ENCODE data around the gene LYRM1. TPM values are rescaled to one million over a fixed set of nuclear protein-coding genes. Genes with fewer than 3 reads are reported as not detected.
A peak's percentile ranks its signal among the peaks of the same experiment; 100 is the strongest.

LYRM1 gene
- total and polyA plus RNA-seq, 2 experiments from 2014 or later: 18.7 to 24.8 TPM

DNA sequence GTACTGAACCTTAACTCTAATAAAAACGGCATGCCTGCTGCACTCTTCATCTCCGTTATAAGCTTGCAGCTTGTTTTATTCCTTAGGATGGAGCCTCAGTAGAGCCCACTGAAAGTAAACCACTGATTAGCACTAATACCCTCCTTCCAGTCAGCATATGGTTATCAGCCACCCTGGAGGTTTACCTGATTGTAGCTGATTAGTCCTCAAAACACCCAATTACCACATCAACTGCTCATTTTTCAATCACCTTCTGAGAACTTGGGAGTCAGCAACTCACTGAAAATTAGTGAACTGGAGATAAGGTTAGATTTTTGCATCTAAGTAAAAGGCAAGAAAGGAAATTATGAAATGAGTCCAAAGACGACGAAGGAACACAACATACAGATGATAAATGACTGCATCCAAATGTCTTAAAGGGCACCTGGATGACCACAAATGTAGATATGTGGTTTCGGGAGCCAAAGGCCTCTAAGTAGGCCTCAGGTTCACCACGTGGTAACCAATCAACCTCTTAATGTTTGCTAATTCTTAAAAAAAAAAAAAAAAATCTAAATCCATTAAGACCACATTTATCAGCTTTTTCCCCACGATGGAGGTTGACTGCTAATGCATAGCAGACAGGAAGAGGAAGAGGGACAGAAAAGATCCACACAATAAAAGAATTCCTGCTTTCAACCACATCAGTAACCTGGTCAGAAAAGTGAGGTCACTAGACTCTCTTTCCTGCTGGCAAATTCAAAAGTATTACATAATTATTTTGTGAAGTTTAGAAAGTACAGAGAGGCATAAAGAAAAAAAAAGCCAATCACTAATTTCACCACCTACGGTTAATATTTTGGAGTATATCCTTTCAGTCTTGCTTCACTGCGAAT is 28.4 kb upstream of the LYRM1 start:
- TF ChIP-seq JUNB (IDR thresholded peaks at IDR 0.05; ENCODE audit: unreplicated experiment) (no peak), EZH2 (IDR thresholded peaks at IDR 0.05; ENCODE audit: low read depth, unreplicated experiment) (no peak), ZNF114 (CRISPR knock-in tag; IDR thresholded peaks at IDR 0.05) (no peak), EZH2phosphoT487 (IDR thresholded peaks at IDR 0.05; ENCODE audit: unreplicated experiment) (no peak), ZNF331 (CRISPR knock-in tag; IDR thresholded peaks at IDR 0.05; ENCODE audit: low read depth) (no peak), STAT1 (IDR thresholded peaks at IDR 0.05; ENCODE audit: unreplicated experiment) (no peak), CREB1 (CRISPR knock-in tag; IDR thresholded peaks at IDR 0.05; ENCODE audit: low read depth) (no peak), POLR2AphosphoS5 (IDR thresholded peaks at IDR 0.05; ENCODE audit: low read depth) (no peak), NANOG (IDR thresholded peaks at IDR 0.05; ENCODE audit: borderline replicate concordance) (no peak)
- TF ChIP-seq, protein P1, sequence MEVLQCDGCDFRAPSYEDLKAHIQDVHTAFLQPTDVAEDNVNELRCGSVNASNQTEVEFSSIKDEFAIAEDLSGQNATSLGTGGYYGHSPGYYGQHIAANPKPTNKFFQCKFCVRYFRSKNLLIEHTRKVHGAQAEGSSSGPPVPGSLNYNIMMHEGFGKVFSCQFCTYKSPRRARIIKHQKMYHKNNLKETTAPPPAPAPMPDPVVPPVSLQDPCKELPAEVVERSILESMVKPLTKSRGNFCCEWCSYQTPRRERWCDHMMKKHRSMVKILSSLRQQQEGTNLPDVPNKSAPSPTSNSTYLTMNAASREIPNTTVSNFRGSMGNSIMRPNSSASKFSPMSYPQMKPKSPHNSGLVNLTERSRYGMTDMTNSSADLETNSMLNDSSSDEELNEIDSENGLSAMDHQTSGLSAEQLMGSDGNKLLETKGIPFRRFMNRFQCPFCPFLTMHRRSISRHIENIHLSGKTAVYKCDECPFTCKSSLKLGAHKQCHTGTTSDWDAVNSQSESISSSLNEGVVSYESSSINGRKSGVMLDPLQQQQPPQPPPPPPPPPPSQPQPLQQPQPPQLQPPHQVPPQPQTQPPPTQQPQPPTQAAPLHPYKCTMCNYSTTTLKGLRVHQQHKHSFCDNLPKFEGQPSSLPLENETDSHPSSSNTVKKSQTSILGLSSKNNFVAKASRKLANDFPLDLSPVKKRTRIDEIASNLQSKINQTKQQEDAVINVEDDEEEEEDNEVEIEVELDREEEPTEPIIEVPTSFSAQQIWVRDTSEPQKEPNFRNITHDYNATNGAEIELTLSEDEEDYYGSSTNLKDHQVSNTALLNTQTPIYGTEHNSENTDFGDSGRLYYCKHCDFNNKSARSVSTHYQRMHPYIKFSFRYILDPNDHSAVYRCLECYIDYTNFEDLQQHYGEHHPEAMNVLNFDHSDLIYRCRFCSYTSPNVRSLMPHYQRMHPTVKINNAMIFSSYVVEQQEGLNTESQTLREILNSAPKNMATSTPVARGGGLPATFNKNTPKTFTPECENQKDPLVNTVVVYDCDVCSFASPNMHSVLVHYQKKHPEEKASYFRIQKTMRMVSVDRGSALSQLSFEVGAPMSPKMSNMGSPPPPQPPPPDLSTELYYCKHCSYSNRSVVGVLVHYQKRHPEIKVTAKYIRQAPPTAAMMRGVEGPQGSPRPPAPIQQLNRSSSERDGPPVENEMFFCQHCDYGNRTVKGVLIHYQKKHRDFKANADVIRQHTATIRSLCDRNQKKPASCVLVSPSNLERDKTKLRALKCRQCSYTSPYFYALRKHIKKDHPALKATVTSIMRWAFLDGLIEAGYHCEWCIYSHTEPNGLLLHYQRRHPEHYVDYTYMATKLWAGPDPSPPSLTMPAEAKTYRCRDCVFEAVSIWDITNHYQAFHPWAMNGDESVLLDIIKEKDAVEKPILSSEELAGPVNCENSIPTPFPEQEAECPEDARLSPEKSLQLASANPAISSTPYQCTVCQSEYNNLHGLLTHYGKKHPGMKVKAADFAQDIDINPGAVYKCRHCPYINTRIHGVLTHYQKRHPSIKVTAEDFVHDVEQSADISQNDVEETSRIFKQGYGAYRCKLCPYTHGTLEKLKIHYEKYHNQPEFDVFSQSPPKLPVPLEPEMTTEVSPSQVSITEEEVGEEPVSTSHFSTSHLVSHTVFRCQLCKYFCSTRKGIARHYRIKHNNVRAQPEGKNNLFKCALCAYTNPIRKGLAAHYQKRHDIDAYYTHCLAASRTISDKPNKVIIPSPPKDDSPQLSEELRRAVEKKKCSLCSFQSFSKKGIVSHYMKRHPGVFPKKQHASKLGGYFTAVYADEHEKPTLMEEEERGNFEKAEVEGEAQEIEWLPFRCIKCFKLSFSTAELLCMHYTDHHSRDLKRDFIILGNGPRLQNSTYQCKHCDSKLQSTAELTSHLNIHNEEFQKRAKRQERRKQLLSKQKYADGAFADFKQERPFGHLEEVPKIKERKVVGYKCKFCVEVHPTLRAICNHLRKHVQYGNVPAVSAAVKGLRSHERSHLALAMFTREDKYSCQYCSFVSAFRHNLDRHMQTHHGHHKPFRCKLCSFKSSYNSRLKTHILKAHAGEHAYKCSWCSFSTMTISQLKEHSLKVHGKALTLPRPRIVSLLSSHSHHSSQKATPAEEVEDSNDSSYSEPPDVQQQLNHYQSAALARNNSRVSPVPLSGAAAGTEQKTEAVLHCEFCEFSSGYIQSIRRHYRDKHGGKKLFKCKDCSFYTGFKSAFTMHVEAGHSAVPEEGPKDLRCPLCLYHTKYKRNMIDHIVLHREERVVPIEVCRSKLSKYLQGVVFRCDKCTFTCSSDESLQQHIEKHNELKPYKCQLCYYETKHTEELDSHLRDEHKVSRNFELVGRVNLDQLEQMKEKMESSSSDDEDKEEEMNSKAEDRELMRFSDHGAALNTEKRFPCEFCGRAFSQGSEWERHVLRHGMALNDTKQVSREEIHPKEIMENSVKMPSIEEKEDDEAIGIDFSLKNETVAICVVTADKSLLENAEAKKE (CRISPR knock-in tag; IDR thresholded peaks at IDR 0.05): no peak
- TF ChIP-seq, protein P2, sequence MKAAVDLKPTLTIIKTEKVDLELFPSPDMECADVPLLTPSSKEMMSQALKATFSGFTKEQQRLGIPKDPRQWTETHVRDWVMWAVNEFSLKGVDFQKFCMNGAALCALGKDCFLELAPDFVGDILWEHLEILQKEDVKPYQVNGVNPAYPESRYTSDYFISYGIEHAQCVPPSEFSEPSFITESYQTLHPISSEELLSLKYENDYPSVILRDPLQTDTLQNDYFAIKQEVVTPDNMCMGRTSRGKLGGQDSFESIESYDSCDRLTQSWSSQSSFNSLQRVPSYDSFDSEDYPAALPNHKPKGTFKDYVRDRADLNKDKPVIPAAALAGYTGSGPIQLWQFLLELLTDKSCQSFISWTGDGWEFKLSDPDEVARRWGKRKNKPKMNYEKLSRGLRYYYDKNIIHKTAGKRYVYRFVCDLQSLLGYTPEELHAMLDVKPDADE (IDR thresholded peaks at IDR 0.05): no peak
- TF ChIP-seq, protein P3, sequence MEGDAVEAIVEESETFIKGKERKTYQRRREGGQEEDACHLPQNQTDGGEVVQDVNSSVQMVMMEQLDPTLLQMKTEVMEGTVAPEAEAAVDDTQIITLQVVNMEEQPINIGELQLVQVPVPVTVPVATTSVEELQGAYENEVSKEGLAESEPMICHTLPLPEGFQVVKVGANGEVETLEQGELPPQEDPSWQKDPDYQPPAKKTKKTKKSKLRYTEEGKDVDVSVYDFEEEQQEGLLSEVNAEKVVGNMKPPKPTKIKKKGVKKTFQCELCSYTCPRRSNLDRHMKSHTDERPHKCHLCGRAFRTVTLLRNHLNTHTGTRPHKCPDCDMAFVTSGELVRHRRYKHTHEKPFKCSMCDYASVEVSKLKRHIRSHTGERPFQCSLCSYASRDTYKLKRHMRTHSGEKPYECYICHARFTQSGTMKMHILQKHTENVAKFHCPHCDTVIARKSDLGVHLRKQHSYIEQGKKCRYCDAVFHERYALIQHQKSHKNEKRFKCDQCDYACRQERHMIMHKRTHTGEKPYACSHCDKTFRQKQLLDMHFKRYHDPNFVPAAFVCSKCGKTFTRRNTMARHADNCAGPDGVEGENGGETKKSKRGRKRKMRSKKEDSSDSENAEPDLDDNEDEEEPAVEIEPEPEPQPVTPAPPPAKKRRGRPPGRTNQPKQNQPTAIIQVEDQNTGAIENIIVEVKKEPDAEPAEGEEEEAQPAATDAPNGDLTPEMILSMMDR (conservative IDR thresholded peaks at IDR 0.05; ENCODE audit: low read depth in 2 of 2): no peak
- TF ChIP-seq, protein P4, sequence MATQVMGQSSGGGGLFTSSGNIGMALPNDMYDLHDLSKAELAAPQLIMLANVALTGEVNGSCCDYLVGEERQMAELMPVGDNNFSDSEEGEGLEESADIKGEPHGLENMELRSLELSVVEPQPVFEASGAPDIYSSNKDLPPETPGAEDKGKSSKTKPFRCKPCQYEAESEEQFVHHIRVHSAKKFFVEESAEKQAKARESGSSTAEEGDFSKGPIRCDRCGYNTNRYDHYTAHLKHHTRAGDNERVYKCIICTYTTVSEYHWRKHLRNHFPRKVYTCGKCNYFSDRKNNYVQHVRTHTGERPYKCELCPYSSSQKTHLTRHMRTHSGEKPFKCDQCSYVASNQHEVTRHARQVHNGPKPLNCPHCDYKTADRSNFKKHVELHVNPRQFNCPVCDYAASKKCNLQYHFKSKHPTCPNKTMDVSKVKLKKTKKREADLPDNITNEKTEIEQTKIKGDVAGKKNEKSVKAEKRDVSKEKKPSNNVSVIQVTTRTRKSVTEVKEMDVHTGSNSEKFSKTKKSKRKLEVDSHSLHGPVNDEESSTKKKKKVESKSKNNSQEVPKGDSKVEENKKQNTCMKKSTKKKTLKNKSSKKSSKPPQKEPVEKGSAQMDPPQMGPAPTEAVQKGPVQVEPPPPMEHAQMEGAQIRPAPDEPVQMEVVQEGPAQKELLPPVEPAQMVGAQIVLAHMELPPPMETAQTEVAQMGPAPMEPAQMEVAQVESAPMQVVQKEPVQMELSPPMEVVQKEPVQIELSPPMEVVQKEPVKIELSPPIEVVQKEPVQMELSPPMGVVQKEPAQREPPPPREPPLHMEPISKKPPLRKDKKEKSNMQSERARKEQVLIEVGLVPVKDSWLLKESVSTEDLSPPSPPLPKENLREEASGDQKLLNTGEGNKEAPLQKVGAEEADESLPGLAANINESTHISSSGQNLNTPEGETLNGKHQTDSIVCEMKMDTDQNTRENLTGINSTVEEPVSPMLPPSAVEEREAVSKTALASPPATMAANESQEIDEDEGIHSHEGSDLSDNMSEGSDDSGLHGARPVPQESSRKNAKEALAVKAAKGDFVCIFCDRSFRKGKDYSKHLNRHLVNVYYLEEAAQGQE (IDR thresholded peaks at IDR 0.05; ENCODE audit: unreplicated experiment): no peak
- no peak overlapping the region for H3K4me3 Mint-ChIP-seq
- Histone ChIP-seq H3K27me3 (ENCODE audit: insufficient read depth) (no peaks in the 10 kb centered on the region), H3K4me3 (no peak overlapping the region), H4K20me1 (replicated peaks; ENCODE audit: insufficient read depth) (peaks cover 18% of the 10 kb centered on the region), H3K27ac (ENCODE audit: low read depth) (peak overlapping the region; percentile 57), H3K9me2 (ENCODE audit: insufficient read depth) (no peaks in the 10 kb centered on the region; the same call in 1 of the 2 replicates), H3K36me3 (ENCODE audit: insufficient read depth) (no peaks in the 10 kb centered on the region), H3K79me2 (replicated peaks; ENCODE audit: insufficient read depth) (peaks cover 94% of the 10 kb centered on the region), H2AFZ (no peak overlapping the region), H3F3A (replicated peaks; ENCODE audit: low read depth) (no peaks in the 10 kb centered on the region), H3K4me2 (no peak overlapping the region), H3K4me1 (ENCODE audit: insufficient read depth) (peaks cover 10% of the 10 kb centered on the region; the same call in 1 of the 2 replicates)
- peaks cover 4% of the 10 kb centered on the region; the same call in 1 of the 3 replicates for H3K36me3 Mint-ChIP-seq (ENCODE audit: low read depth)
- DNase-seq (ENCODE audit: low spot score): no peak
- no peak for ATAC-seq
- H3K9me3 Mint-ChIP-seq: no peaks in the 10 kb centered on the region
- peaks cover 32% of the 10 kb centered on the region for H3K4me1 Mint-ChIP-seq
- peaks cover under 1% of the 10 kb centered on the region for H3K27me3 Mint-ChIP-seq (ENCODE audit: insufficient read depth, low read depth, poor library complexity)
- H3K27ac Mint-ChIP-seq: no peak overlapping the region
